HG03025 (cell line): ENCODE data around the gene GDPGP1.
A peak's percentile ranks its signal among the peaks of the same experiment; 100 is the strongest.
"Not testable (repeated sequence)": the region's sequence is repeated elsewhere in the genome, so short reads cannot be mapped to it uniquely, and the experiment has no call there.

Source experiments
- ATAC-seq: cut with Tn5 transposase; IDR thresholded peaks from one replicate; pipeline ENCODE4 v1.9.1; 2021; ENCODE audit warnings: mild to moderate bottlenecking, moderate library complexity; ENCODE audit not compliant: unreplicated experiment, low FRiP score

GDPGP1 gene, protein sequence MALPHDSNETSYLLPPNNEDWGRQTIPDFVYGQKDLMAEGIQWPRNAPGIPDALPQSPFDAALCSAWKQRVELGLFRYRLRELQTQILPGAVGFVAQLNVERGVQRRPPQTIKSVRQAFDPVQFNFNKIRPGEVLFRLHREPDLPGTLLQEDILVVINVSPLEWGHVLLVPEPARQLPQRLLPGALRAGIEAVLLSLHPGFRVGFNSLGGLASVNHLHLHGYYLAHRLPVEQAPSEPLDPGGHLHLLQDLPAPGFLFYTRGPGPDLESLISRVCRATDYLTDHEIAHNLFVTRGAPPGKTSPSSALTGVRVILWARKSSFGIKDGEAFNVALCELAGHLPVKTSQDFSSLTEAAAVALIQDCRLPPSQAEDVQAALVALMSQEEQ

DNA sequence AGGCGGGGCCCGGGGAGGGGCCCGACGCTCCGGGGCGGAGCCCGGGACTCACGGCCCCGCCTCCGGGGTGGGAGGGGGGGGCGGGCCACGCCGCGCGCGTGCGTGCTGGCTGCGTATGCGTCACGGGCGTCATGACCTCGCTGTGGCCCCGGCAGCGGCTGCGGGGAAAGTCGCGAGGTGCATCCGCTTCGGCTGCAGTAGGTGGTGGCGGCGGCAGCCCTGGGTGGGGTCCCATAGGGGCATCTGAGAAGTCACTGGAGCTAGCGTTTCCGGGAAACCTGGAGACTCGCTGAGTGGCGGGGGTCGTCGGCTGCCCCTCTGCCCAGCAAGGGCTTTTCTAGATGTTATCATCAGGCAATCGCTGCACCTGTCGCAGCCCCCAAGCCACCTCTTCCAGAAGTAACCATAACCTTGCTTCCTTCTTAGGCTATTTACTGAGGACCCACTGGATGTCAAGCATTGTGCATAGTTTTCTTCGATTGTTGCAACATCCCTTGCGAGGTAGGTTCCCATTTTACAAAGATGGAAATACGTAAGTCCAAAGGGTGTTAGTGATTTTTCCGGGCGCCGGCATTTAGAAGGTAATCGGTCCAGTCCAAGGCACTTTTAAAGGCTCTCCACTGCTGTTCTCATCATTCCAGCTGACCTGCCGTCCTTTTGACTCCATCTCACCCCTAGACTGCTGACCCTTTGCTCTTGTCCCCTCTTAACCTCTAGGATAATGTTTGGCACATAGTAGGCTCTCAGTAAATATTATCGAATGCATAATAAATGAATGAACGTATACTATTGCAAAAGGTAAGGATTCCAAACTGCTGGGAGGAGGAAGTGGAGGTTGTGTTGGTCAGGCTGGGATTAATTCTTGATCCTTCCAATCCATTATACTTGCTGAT, at the start of gene GDPGP1:
Gene GDPGP1, plus strand, starts transcription at position 114 of the 893 bp plus-strand sequence. CDS start 6,700 bp downstream, outside the sequence.
- no peak for ATAC-seq

DNA sequence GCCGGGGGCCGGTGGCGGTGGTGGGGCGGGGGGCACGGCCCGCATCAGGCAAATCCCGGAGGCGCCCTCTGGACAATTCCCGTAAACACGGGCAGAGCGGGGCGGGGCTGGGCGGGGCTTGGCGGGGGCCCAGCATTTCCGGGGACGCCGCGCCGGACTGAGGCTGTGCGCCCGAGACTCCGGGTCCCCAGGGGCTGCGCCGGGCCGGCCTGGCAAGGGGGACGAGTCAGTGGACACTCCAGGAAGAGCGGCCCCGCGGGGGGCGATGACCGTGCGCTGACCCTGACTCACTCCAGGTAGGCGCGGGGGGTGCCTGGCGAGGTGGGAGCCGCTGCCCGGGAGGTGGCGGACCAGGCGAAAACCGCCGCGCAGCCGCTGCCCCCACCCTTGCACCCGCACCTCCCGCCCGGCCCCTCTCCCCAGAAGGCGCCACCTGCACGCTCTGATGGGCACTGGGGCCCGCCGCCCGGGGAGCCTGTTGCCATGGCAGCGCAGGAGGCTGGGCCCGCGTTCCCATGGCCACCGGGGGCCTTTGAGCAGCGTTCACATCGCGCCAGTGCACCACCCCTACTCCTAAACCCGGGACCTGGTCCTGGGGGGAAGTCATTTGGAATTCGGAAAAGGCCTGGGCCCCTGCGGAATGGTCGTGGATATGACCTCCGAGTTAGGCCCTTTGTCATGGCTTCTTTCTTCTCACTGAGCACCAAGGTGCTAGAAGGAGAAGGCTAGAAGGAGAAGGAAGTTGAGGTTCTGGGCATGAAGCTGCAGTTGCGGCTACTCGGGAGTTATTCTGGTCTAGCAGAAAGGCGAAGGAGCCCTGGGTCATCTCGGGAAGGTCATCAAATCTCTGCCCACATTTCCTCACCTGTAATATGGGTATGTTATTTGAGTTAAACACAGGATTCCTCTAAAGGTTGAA, 49.0 kb upstream of the GDPGP1 start:
- peak; percentile 54 for ATAC-seq

DNA sequence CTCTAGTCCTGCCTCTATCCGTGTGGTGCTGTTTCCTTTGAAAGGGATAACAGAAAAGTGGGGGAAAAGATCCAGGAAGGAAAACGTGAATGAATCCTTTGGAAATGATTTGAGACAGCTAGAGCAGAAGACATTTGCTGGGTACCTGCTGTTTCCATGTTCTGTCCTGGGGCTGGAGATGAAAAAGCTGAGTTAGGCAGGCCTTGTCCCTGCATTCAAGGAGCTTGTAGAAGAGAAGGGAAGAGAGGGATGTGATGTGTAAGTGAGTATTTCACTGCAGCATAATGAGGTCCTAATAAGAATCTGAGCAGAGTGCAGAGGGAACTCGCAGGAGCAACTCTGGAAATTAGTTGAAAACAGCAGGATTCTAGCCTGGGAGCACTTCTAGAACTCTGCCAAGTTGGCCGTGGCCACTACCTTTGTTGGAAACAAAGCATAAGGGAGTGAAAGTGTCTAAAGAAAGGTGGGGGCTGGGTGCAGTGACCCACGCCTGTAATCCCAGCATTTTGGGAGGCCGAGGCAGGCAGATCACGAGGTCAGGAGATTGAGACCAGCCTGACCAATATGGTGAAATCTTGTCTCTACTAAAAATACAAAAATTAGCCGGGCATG, 46.6 kb upstream of the GDPGP1 start:
- ATAC-seq, result no peak

DNA sequence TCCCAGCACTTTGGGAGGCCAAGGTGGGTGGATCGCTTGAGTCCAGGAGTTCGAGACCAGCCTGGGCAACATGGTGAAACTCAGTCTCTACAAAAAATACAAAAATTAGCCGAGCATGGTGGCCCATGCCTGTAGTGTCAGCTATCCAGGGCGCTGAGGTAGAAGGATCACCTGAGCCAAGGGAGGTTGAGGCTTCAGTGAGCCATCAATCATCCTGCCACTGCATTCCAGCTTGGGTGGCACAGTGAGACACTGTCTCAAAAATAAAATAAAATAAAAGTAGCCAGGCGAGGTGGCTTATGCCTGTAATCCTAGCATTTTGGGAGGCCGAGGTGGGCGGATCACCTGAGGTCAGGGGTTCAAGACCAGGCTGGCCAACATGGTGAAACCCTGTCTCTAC, 45.9 kb upstream of the GDPGP1 start:
- not testable (repeated sequence) for ATAC-seq

DNA sequence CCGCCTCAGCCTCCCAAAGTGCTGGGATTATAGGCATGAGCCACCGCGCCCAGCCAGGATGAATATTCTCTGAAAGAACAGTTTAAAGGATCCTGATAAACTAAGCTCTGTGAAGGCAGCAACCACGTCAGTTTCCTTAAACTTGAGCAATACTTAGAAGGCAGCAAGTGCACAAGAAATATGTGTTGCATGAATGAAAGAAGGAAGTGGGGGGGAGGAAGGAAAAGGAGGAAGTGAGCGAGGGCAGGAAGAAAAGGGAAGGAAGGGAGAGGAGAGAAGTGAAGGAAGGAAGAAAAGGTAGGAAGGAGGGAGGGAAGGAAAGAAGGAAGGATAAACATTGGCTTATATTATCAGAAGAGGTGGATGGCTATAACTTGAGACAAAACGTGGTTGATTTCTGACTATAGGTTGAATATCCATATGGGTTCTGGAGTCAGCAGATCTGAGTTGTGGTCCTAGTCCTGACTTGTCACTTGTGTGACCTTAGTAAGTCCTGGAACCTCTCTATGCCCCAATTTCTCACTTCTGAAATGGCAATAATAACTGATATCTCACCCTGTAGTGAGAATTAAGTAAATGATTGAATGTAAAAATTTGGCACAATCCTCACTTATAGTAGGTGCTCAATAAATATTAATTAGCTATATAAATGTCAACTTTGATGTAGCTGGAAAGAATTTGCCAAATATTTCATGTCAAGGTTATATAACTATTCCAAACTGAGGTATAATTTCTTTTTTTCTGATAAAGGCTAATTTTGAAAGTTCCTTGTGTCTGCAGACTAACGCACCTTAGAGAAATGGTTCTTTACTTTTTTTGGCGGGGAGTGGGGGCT, 44.9 kb upstream of the GDPGP1 start:
- ATAC-seq, result no peak

DNA sequence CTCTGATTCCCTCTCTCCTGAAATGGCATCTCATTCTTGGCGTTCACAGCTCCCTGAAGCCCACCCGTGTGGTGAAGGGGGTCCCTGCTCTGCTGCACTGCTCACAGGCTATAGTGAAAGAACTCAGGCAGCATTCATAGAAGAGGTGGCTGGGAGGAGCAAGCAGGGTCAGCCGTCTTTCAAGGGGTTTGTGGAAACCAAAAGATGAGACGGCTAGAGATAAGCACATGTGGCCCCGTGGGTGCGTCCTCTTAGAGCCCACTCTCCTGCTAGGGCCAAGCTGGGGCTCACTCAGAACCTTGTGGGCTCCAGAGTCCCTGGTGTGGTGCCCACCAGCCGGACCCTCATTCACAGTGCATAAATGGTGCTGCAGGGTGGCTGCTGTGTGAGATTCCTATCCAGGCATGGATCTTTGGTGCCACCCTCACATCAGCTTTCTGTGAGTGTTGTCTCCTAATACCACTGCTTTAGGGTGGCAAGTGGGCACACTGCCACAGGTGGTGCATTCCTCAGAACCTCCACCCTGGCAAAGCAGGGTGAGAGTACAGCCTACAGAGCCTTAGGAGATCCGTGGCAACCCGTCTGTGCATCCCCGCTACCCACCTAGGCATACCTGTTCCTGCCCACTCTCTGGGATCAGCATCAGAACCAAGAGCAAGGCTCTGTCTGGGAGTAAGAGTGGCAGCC, 44.1 kb upstream of the GDPGP1 start:
- ATAC-seq, result no peak

DNA sequence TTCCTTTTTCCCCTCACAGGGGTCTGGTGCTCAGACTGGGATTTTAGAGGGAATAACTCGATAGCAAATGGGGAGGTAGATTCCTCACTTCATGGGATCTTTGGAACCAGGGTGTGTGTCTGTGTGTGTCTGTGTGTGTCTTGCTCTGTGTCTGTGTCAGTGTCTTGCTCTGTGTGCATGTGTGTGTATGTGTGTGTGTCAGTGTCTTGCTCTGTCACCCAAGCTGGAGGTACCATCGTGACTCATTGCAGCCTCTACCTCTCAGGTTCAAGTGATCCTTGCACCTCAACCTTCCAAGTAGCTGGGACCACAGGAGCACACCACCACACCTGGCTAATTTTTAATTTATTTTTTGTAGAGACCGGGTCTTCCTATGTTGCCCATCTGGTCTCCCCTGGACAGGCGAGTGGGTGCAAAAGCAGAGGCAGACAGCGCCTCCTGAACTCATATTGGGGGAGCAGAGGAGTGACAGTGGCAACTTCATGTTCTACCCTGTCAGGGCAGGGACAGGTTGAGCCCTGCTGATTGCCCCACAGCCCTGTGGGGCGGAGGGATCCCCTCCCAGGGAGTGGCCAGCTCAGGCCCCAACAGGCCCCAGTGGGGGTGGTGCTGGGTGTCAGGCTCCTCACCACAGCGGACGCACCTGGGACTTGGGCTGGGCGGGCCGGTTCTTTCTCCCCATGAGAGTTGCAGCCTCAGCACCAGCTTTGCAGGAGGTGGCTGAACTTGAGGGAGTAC, 43.2 kb upstream of the GDPGP1 start:
- ATAC-seq, result peak; percentile 58

DNA sequence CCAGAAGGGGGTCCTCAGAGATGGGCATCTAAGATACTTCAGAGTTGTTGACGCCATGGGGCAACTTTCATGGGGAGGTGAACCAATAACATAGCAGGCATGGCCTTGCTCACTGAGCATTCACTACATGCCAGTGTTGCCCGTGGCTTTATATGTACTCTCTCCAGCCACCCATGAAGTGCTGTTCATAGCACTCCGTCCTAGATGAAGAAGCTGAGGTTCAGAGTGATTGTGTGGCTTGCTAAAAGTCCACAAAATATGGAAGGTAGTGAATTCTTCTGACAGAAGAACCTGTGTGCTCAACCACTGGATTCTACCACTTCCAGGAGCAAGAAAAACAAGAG, 42.7 kb upstream of the GDPGP1 start:
- ATAC-seq, result peak; percentile 16

DNA sequence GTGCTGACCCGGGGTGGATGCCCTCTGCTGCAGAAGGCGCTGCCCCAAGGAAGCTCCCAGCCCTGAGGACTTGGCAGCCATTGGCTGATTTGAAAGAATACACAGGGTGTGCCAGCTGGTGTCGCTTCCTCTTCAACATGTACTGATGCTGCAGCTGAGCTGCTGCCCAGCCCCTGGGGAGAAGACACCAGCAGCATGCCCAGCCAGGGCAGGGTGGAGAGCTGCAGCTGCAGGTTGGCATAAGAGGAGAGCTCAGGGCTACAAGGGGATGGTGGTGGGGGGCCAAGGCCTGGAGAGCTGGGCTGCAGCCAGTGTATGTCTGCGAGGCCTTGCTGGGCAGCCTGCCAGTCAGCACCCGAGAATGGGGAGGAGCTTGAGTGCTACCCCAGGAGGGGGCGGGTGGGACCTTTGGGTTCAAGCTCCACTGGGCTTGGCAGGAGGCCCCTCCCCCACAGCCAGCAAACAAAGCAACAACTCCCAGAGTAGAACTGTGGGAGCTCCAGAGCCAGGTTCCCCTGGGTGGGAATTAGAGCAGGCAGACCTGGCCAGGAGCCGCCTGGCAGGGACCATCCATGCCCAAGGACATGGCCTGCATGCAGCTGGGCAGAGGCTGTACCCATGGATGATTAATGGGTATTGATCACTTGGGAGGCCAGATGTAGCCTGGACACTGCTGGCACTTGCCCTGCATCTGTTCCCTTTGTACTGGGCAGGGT, 42.1 kb upstream of the GDPGP1 start:
- ATAC-seq, result peak; percentile 47

DNA sequence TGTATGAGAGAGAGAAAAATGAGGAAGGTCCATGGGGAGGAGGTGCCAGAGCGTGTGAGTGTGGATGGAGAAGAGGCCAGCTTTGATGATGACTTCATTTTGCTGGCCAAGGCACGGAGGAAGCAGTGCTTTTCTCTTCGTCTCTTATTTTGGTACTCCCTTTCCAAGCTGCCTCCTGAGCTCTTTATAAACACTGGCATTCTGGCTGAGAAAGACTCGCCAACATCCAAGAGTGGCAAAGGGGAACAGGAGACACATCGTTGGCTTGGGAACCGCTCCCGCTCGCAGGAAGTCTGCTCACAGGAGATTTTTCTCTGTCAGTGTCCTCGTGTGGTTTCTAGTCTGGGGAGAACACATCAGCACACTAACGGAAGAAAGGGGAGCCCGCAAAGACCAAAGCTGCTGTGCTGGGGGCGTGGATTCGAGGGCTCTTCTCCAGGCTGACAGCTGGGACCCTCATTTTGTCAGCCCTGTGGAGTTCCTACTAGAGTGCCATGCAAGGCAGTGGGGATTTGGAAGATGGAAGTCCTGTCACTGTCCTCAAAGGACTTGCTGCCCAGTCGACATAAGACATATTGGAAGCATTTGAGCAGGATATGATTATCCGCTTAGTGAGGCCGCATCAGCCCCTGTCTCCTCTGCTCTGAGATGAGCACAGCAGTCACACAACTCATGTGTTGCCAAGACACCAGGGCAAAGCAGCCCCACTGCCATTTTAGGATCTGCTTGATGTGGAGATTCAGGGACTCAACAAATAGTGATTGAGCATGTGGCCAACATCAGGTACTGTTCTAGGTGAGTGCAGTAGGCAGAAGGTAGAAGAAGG, 40.8 kb upstream of the GDPGP1 start:
- ATAC-seq, result no peak

DNA sequence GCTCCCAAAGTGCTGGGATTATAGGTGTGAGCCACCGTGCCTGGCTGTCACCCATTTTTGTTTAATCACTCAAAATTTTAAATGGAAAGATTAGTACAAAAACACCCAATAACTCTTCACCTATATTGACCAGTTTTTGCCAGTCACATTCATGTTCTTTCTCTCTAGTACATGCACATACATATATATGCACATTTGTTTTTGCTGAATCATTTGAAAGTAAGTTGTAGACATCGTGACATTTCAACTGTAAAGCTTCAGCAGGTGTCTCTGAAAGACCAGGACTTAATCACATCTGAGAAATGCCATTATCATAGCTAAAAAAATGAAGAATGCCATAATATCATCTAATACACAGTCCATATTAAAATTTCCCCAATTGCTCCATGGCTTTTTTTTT, 39.4 kb upstream of the GDPGP1 start:
- no peak for ATAC-seq

DNA sequence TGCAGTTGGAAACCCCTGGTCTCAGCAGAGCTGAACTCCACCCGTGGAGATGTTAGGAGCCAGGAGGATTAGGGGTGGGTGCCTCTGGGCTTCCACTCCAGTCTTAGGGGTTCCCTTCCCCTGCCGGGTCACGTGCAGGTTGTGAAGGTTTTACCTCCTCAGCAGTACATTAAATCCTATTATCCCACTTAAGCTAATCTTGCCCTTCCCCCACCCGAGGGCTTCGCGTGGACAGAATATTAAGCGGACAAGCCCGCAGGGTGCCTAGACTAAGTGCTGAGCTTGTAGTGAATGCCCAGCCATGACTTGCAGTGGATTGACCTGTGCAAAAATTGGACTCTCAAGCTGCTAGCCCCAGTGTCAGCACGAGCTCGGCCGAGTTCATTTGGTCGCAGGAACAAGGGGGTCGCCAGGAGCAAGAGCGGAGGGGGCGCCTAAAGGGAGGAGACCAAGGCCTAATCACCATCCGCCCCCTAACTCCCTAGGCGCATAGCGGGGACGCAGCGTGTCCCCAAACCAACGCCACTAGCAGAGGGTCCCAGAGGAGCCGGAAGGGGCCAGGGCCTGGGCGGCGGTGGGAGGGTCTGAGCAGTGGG, 33.4 kb upstream of the GDPGP1 start:
- ATAC-seq, result peak; percentile 19

DNA sequence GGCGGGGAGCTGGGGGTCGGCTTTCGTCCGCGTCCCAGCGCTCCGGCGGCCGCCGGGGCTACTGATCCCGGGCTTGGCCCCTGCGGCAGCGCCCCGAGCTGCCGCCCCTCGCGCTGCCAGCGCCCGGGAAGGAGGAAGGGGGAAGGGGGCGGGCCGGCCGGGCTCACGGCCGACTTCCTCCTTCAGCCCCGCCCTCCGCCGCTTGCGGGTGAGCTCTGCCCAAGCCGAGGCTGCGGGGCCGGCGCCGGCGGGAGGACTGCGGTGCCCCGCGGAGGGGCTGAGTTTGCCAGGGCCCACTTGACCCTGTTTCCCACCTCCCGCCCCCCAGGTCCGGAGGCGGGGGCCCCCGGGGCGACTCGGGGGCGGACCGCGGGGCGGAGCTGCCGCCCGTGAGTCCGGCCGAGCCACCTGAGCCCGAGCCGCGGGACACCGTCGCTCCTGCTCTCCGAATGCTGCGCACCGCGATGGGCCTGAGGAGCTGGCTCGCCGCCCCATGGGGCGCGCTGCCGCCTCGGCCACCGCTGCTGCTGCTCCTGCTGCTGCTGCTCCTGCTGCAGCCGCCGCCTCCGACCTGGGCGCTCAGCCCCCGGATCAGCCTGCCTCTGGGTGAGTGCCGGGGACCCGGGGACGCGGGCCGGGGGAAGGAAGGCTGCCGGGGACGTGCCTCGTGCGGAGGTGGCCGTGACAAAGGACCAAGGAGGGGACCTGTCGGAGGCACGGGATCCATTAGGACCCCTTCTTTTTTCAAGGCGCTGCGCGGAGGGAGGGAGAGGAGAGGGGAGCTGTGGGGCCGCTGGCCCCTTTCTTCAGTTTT, 32.7 kb upstream of the GDPGP1 start, which contains the start of gene SEMA4B:
Gene SEMA4B, plus strand, starts transcription at position 201 of the 814 bp plus-strand sequence. Its CDS starts 249 bp downstream, at position 450.
- ATAC-seq, result peak; percentile 68

DNA sequence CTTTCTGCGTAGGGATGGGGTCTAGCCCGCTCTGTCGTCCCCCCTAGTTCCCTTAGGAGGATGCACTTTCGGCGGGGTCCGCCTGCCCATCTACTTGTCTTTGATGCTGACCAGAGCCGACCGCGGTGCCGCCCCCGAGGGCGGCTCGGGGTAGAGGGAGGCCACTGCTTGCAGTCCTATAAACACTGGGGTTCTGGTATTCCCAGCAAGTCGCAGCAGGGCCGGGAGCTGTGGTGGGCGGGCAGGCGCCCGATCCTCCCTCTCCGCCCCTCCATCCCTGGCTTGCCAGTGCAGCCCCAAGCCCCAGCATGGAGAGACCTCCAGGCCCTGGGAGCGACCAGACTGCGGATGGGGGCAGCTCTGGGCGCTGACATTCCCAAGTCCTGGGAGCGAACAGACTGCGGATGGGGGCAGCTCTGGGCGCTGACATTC, 32.0 kb upstream of the GDPGP1 start:
- ATAC-seq, result no peak

DNA sequence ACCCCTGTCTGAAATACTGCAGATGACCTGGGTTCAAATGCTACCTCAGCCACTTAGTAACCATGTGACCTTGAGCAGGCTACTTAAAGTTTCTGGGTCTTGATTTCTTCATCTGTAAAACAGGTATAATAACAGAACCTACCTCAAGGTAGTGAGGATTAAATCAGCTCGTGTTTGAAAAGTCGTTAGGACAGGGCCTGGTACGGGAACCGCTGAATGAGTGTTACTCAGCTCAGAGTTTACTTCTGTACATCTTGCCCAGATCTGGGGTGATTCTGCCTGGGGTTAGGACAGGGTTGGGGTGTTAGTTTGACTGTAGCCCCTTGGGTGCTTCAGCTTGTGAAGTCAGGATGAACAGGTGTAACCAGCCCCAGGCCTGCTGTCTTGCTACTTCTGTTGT, 31.1 kb upstream of the GDPGP1 start:
- ATAC-seq, result no peak
